Stomach (tissue), 9 donors: ENCODE results near the gene CABS1. TPM values are rescaled to one million over a fixed set of nuclear protein-coding genes. Genes with fewer than 3 reads are reported as not detected.

Experiments used
- DNase-seq, 2 donors: peaks; one replicate each; pipeline versions ENCODE4 v3.0.0 to v3.0.0-alpha.2; 2013 to 2019
- H3K27ac ChIP-seq, 5 donors: fragments of 200-600 bp in 4 of 5; sonication (generic) in 4 of 5; one replicate each; pipeline ENCODE4 v1.5.1; 2013 to 2019; ENCODE audit warnings: mild to moderate bottlenecking in 1 of 5, moderate library complexity in 1 of 5
- H3K27me3 ChIP-seq, 3 donors: fragments of 200-600 bp; sonication (generic); one replicate each; pipeline ENCODE4 v1.5.1; 2017 to 2019; ENCODE audit warnings: mixed run types in 1 of 3
- H3K36me3 ChIP-seq, 4 donors: fragments of 200-600 bp; sonication (generic); 1 replicate in 3 of 4; 2 replicates in 1 of 4; pipeline ENCODE4 v1.5.1; 2016 to 2019
- H3K4me1 ChIP-seq, 4 donors: fragments of 200-600 bp; sonication (generic); one replicate each; pipeline ENCODE4 v1.5.1; 2016 to 2019
- H3K4me3 ChIP-seq, 4 donors: fragments of 200-600 bp; sonication (generic) in 3 of 4; one replicate each; pipeline ENCODE4 v1.5.1; 2016 to 2019; ENCODE audit warnings: mild to moderate bottlenecking in 1 of 4
- H3K9me3 ChIP-seq, 4 donors: fragments of 200-600 bp; sonication (generic); one replicate each; pipeline ENCODE4 v1.5.1; 2016 to 2019
- EP300 ChIP-seq: sonication (generic); formaldehyde crosslinking; IDR thresholded peaks from one replicate; pipeline ENCODE4 v1.6.1; 2017; ENCODE audit warnings: antibody characterized with exemption
- POLR2A ChIP-seq, 4 donors: fragments of 450-650 bp; IDR thresholded peaks; one replicate each; pipeline ENCODE4 v1.6.1; 2016; ENCODE audit warnings: antibody characterized with exemption in 4 of 4, control low read depth in 2 of 4, mild to moderate bottlenecking in 1 of 4, moderate library complexity in 1 of 4
- POLR2AphosphoS5 ChIP-seq, 3 donors: sonication (generic); formaldehyde crosslinking; IDR thresholded peaks; one replicate each; pipeline ENCODE4 v1.6.1; 2016; ENCODE audit warnings: antibody characterized with exemption in 3 of 3
- WGBS, 5 donors: extraction: QIAGEN DNeasy Blood & Tissue Kit in 3 of 5; methylation state at CpG; one replicate each; pipeline versions ENCODE4 v1.1.5 to v1.1.7; 2013 to 2018; 5-methylcytosine and 5-hydroxymethylcytosine counted together
- intact Hi-C: fragments of 100-400 bp; cut with DNase I; formaldehyde crosslinking; loops from one replicate; pipeline ENCODE4 v1.15.1; 2023; ENCODE audit warnings: low total_unique reads
- polyA plus RNA-seq, 3 donors: library from polyadenylated mRNA; stranded (reverse); fragments of 200-250 nt; gene quantifications; one replicate each; pipeline ENCODE4 v1.2.3, GENCODE V29; 2013
- total RNA-seq, 5 donors: library from RNA; depleted of rRNA; stranded (reverse); fragments of >200 nt; gene quantifications; one replicate each; pipeline versions ENCODE4 v1.1.0 to v1.2.3, GENCODE V29; 2014 to 2016
- TF ChIP-seq, protein P1 (sequence below), 7 experiments: fragments of 450-650 bp in 4 of 7; fragments of 200-600 bp in 3 of 7; sonication (generic) in 3 of 7; IDR thresholded peaks; one replicate each; pipeline ENCODE4 v1.5.1; 2016 to 2019; ENCODE audit warnings: antibody characterized with exemption in 7 of 7, control low read depth in 2 of 7, mild to moderate bottlenecking in 1 of 7
- donor health status: healthy with polysubstance abuse.
- donor health status: Bipolar disorder and iron deficiency.
- donor health status: healthy.

CABS1 gene
- total and polyA plus RNA-seq, 8 donors = not detected

DNA sequence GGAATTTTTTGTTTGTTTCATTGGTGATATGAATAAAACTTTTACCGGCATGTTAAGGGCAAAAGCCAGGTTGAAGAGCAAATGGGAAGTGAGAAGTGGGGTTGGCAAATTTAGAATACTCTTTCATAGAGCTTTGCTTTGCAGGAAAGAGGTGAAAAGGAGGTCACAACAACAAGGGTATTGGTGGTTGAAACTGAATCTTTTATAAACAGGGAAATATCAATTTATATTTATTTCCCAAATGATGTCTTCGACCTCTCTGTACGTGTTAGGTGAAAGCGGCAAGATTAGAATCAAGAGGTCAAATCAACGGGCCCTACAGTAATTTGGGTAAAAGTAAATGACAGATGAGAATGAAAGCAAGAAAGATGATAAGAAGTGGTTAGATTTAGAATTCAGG lies 29.2 kb downstream of the CABS1 start:
- no peak for DNase-seq
- Histone ChIP-seq H3K4me3 (no peak overlapping the region), H3K27ac (no peak overlapping the region), H3K9me3 (no peaks in the 10 kb centered on the region), H3K36me3 (no peaks in the 10 kb centered on the region), H3K27me3 (no peaks in the 10 kb centered on the region), H3K4me1 (peaks cover 0 to 3% (median 0%) of the 10 kb centered on the region in 4 donors)
- WGBS, 5 donors = 76 to 84% (median 81%) methylated on average over 5 of the region's 5 CpGs
- no peak for TF ChIP-seq POLR2A (IDR thresholded peaks at IDR 0.05)
- TF ChIP-seq, protein P1, sequence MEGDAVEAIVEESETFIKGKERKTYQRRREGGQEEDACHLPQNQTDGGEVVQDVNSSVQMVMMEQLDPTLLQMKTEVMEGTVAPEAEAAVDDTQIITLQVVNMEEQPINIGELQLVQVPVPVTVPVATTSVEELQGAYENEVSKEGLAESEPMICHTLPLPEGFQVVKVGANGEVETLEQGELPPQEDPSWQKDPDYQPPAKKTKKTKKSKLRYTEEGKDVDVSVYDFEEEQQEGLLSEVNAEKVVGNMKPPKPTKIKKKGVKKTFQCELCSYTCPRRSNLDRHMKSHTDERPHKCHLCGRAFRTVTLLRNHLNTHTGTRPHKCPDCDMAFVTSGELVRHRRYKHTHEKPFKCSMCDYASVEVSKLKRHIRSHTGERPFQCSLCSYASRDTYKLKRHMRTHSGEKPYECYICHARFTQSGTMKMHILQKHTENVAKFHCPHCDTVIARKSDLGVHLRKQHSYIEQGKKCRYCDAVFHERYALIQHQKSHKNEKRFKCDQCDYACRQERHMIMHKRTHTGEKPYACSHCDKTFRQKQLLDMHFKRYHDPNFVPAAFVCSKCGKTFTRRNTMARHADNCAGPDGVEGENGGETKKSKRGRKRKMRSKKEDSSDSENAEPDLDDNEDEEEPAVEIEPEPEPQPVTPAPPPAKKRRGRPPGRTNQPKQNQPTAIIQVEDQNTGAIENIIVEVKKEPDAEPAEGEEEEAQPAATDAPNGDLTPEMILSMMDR (IDR thresholded peaks at IDR 0.05) = no peak
- no peak for TF ChIP-seq EP300
- TF ChIP-seq POLR2AphosphoS5 (IDR thresholded peaks at IDR 0.05) = no peak
- intact Hi-C loops = no loop called here

DNA sequence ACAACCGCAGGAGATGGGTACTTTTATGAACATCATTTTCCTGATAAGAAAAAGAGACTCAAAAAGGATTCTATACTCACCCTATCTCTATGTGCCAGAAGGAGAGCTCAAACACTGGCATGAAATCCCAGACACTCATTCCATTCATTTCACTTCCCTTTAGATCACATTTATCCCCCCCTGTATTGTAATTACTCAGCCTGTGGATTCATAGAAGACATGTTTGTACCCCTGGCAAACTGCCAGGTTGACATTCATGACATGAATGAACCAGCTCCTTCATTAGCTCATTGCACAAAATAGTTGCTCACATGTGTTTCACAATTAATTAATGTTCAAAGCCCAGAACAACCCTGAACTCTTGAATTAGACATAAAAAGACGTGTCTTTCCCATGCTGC lies 30.7 kb downstream of the CABS1 start:
- DNase-seq = peak in 1 of 2 donors; percentile 39
- Histone ChIP-seq H3K27ac (no peak overlapping the region), H3K4me1 (peaks cover 0 to 3% (median 0%) of the 10 kb centered on the region in 4 donors), H3K4me3 (no peak overlapping the region), H3K36me3 (no peaks in the 10 kb centered on the region), H3K9me3 (no peaks in the 10 kb centered on the region), H3K27me3 (no peaks in the 10 kb centered on the region)
- intact Hi-C loops = no loop called here
- 57 to 75% (median 67%) methylated on average over 2 of the region's 2 CpGs for WGBS, 5 donors
- TF ChIP-seq, protein P1 (IDR thresholded peaks at IDR 0.05) = no peak
- TF ChIP-seq POLR2A (IDR thresholded peaks at IDR 0.05) = no peak

DNA sequence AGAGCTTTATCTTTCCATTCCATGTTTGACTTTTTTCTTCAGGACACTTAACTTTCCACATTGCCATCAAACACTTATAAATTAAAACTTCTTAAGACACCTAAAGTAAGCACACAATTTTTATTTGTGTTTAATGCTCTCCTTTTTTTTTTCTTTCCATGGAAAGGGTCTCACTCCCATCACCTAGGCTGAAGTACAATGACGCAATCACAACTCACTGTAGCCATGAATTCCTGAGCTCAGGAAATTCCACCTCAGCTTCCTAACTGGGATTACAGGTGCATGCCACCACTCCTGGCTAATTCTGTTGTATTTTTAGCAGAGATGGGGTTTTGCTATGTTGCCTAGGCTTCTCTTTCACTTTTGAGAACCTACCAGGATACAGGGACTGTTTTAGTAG lies 33.0 kb downstream of the CABS1 start:
- H3K36me3 ChIP-seq = no peaks in the 10 kb centered on the region
- intact Hi-C loops = no loop called here
- H3K9me3 ChIP-seq = no peaks in the 10 kb centered on the region
- H3K4me1 ChIP-seq = peaks cover 0 to 3% (median 0%) of the 10 kb centered on the region in 4 donors
- no peak overlapping the region for H3K4me3 ChIP-seq
- TF ChIP-seq POLR2AphosphoS5 (IDR thresholded peaks at IDR 0.05) = no peak
- TF ChIP-seq, protein P1 (IDR thresholded peaks at IDR 0.05) = no peak
- TF ChIP-seq EP300 = no peak
- TF ChIP-seq POLR2A (IDR thresholded peaks at IDR 0.05) = no peak
- no peaks in the 10 kb centered on the region for H3K27me3 ChIP-seq
- WGBS, 5 donors = 88 to 100% (median 97%) methylated on average over 1 of the region's 1 CpG
- no peak overlapping the region for H3K27ac ChIP-seq
- DNase-seq = no peak

DNA sequence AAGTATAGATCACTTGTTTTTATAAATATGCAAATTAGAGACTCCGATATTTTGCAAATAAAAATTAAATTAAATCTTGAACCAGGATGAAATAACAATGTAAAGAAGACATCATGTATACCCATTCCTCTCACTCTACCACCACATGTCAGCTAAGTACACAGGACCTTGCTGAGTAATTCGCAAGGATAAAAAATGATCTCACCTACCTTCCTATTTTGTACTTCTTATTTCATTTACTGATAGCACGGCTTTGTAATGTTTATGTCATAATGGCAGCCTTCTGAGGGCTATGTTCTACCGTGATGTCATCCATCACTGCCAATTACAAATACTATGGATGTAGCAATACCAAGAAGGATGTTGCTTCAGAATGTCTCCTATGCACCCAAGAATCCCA lies 37.2 kb downstream of the CABS1 start:
- no peaks in the 10 kb centered on the region for H3K36me3 ChIP-seq
- no peaks in the 10 kb centered on the region for H3K4me1 ChIP-seq
- WGBS, 5 donors = 79 to 89% (median 86%) methylated on average over 4 of the region's 4 CpGs
- H3K27me3 ChIP-seq = no peaks in the 10 kb centered on the region
- TF ChIP-seq, protein P1 (IDR thresholded peaks at IDR 0.05) = no peak
- TF ChIP-seq POLR2AphosphoS5 (IDR thresholded peaks at IDR 0.05) = no peak
- no peak for TF ChIP-seq EP300
- no peak for TF ChIP-seq POLR2A (IDR thresholded peaks at IDR 0.05)
- intact Hi-C loops = no loop called here
- no peaks in the 10 kb centered on the region for H3K9me3 ChIP-seq
- H3K4me3 ChIP-seq = no peak overlapping the region
- no peak overlapping the region for H3K27ac ChIP-seq
- no peak for DNase-seq
